Thyroid gland (tissue), 4 donors: ENCODE results near the gene SERINC4.

Experiments
- POLR2A ChIP-seq, 2 donors: fragments of 450-650 bp; IDR thresholded peaks; one replicate each; pipeline ENCODE4 v1.6.1; 2017; ENCODE audit warnings: antibody characterized with exemption in 2 of 2, mild to moderate bottlenecking in 2 of 2, moderate library complexity in 1 of 2
- TF ChIP-seq, protein P1 (sequence below), 6 experiments: fragments of 200-600 bp in 3 of 6; fragments of 450-650 bp in 3 of 6; sonication (generic) in 3 of 6; IDR thresholded peaks; one replicate each; pipeline ENCODE4 v1.5.1; 2016 to 2019; ENCODE audit warnings: antibody characterized with exemption in 6 of 6, mild to moderate bottlenecking in 2 of 6, inconsistent platforms in 1 of 6, moderate library complexity in 1 of 6

DNA sequence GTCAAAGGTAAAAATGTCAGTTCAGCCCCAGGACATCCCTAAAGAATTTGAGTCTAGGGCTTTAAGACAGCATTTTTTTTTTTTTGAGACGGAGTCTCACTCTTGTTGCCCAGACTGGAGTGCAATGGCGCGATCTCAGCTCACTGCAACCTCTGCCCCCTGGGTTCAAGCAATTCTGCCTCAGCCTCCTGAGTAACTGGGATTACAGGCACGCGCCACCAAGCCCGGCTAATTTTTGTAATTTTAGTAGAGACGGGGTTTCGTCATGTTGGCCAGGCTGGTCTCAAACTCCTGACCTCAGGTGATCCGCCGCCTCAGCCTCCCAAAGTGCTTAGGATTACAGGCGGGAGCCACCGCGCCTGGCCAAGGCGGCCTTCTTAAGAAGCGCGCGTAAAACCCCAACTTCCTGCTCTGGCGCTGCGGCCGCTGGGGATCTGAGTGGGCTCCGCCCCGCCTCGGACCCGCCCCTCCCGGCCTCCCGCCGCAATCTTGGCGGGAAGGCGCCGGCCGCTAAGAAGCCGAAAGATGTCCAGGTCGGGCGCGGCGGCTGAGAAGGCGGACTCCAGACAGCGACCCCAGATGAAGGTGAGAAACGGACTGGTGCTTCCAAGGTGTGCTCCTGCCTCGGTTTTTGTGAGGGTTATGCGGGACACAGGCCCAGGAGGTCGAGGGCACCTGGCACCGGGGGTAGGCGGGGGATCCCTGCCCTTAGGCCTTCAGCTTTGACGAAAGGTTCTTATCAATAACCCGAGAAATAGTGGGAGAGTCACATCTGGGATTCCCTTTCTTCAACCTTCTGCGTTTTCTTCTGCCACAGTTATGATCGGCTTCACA is 26.7 kb upstream of the SERINC4 start, which contains the start of gene WDR76:
- TF ChIP-seq, protein P1, sequence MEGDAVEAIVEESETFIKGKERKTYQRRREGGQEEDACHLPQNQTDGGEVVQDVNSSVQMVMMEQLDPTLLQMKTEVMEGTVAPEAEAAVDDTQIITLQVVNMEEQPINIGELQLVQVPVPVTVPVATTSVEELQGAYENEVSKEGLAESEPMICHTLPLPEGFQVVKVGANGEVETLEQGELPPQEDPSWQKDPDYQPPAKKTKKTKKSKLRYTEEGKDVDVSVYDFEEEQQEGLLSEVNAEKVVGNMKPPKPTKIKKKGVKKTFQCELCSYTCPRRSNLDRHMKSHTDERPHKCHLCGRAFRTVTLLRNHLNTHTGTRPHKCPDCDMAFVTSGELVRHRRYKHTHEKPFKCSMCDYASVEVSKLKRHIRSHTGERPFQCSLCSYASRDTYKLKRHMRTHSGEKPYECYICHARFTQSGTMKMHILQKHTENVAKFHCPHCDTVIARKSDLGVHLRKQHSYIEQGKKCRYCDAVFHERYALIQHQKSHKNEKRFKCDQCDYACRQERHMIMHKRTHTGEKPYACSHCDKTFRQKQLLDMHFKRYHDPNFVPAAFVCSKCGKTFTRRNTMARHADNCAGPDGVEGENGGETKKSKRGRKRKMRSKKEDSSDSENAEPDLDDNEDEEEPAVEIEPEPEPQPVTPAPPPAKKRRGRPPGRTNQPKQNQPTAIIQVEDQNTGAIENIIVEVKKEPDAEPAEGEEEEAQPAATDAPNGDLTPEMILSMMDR (IDR thresholded peaks at IDR 0.05): no peak
- peak in 1 of 2 donors; percentile 37 for TF ChIP-seq POLR2A (IDR thresholded peaks at IDR 0.05)
